Measurements from ENCODE around the gene CDHR2.
"Not testable (repeated sequence)": the region's sequence is repeated elsewhere in the genome, so short reads cannot be mapped to it uniquely, and the experiment has no call there.

Gene CDHR2

GRCh38 chr5:176578391-176578808, 29.3 kb downstream of the CDHR2 start:
- Histone ChIP-seq H3K27me3 (ENCODE audit: control insufficient read depth, insufficient read depth, low read length, poor library complexity, severe bottlenecking) (no peaks in the 10 kb centered on the region), H3K27ac (ENCODE audit: insufficient read depth, low read depth, low read length, poor library complexity, severe bottlenecking) (no peak overlapping the region), H3K4me3 (ENCODE audit: insufficient read depth, low read depth, low read length) (no peak overlapping the region), H3K4me1 (ENCODE audit: control insufficient read depth, insufficient read depth, low read length) (no peaks in the 10 kb centered on the region), H3K36me3 (ENCODE audit: control insufficient read depth, insufficient read depth, low read length) (no peaks in the 10 kb centered on the region), H3K9me3 (ENCODE audit: control insufficient read depth, low read length) (no peaks in the 10 kb centered on the region)
- 27% methylated on average over 15 of the region's 15 CpGs for WGBS, 2 experiments

- H3K36me3 ChIP-seq (ENCODE audit: control insufficient read depth, insufficient read depth, low read length): no peaks in the 10 kb centered on the region
- H3K4me1 ChIP-seq (ENCODE audit: control insufficient read depth, insufficient read depth, low read length): no peaks in the 10 kb centered on the region
- H3K27me3 ChIP-seq (ENCODE audit: control insufficient read depth, insufficient read depth, low read length, poor library complexity, severe bottlenecking): no peaks in the 10 kb centered on the region
- no peak overlapping the region for H3K4me3 ChIP-seq (ENCODE audit: insufficient read depth, low read depth, low read length)
- WGBS, 2 experiments: 73 to 87% methylated on average over 4 of the region's 4 CpGs
- no peak overlapping the region for H3K27ac ChIP-seq (ENCODE audit: insufficient read depth, low read depth, low read length, poor library complexity, severe bottlenecking)
- H3K9me3 ChIP-seq (ENCODE audit: control insufficient read depth, low read length): no peaks in the 10 kb centered on the region
Observed at GRCh38 chr5:176579323-176579722, 30.2 kb downstream of the CDHR2 start.

GRCh38 chr5:176581361-176581760, 32.2 kb downstream of the CDHR2 start:
- Histone ChIP-seq H3K9me3 (ENCODE audit: control insufficient read depth, low read length) (no peaks in the 10 kb centered on the region), H3K4me1 (ENCODE audit: control insufficient read depth, insufficient read depth, low read length) (no peaks in the 10 kb centered on the region), H3K4me3 (ENCODE audit: insufficient read depth, low read depth, low read length) (no peak overlapping the region), H3K27me3 (ENCODE audit: control insufficient read depth, insufficient read depth, low read length, poor library complexity, severe bottlenecking) (no peaks in the 10 kb centered on the region), H3K36me3 (ENCODE audit: control insufficient read depth, insufficient read depth, low read length) (no peaks in the 10 kb centered on the region), H3K27ac (ENCODE audit: insufficient read depth, low read depth, low read length, poor library complexity, severe bottlenecking) (no peak overlapping the region)
- WGBS, 2 experiments: 92 to 93% methylated on average over 12 of the region's 12 CpGs

- Histone ChIP-seq H3K4me1 (ENCODE audit: control insufficient read depth, insufficient read depth, low read length) (no peaks in the 10 kb centered on the region), H3K36me3 (ENCODE audit: control insufficient read depth, insufficient read depth, low read length) (no peaks in the 10 kb centered on the region), H3K4me3 (ENCODE audit: insufficient read depth, low read depth, low read length) (no peak overlapping the region), H3K9me3 (ENCODE audit: control insufficient read depth, low read length) (no peaks in the 10 kb centered on the region), H3K27ac (ENCODE audit: insufficient read depth, low read depth, low read length, poor library complexity, severe bottlenecking) (no peak overlapping the region), H3K27me3 (ENCODE audit: control insufficient read depth, insufficient read depth, low read length, poor library complexity, severe bottlenecking) (no peaks in the 10 kb centered on the region)
- 84 to 89% methylated on average over 4 of the region's 4 CpGs for WGBS, 2 experiments
Observed at GRCh38 chr5:176583076-176583475, 33.9 kb downstream of the CDHR2 start.

- no peaks in the 10 kb centered on the region for H3K9me3 ChIP-seq (ENCODE audit: control insufficient read depth, low read length)
- WGBS, 2 experiments: 89 to 93% methylated on average over 6 to 7 of the region's 7 CpGs
Observed at GRCh38 chr5:176587398-176587797, 38.3 kb downstream of the CDHR2 start.

GRCh38 chr5:176588297-176588696, 39.2 kb downstream of the CDHR2 start:
- Histone ChIP-seq H3K27ac (ENCODE audit: insufficient read depth, low read depth, low read length, poor library complexity, severe bottlenecking) (no peak overlapping the region), H3K27me3 (ENCODE audit: control insufficient read depth, insufficient read depth, low read length, poor library complexity, severe bottlenecking) (no peaks in the 10 kb centered on the region), H3K4me1 (ENCODE audit: control insufficient read depth, insufficient read depth, low read length) (no peaks in the 10 kb centered on the region), H3K9me3 (ENCODE audit: control insufficient read depth, low read length) (no peaks in the 10 kb centered on the region), H3K4me3 (ENCODE audit: insufficient read depth, low read depth, low read length) (no peak overlapping the region), H3K36me3 (ENCODE audit: control insufficient read depth, insufficient read depth, low read length) (no peaks in the 10 kb centered on the region)

More at GRCh38 chr5:176587398-176587797, 38.3 kb downstream of the CDHR2 start:
- H3K36me3 ChIP-seq (ENCODE audit: control insufficient read depth, insufficient read depth, low read length): no peaks in the 10 kb centered on the region
- H3K4me1 ChIP-seq (ENCODE audit: control insufficient read depth, insufficient read depth, low read length): no peaks in the 10 kb centered on the region
- no peak overlapping the region for H3K4me3 ChIP-seq (ENCODE audit: insufficient read depth, low read depth, low read length)
- H3K27ac ChIP-seq (ENCODE audit: insufficient read depth, low read depth, low read length, poor library complexity, severe bottlenecking): no peak overlapping the region
- no peaks in the 10 kb centered on the region for H3K27me3 ChIP-seq (ENCODE audit: control insufficient read depth, insufficient read depth, low read length, poor library complexity, severe bottlenecking)

GRCh38 chr5:176589039-176589769, 40.1 kb downstream of the CDHR2 start:
- no peaks in the 10 kb centered on the region for H3K4me1 ChIP-seq (ENCODE audit: control insufficient read depth, insufficient read depth, low read length)
- no peak overlapping the region for H3K27ac ChIP-seq (ENCODE audit: insufficient read depth, low read depth, low read length, poor library complexity, severe bottlenecking)
- no peaks in the 10 kb centered on the region for H3K36me3 ChIP-seq (ENCODE audit: control insufficient read depth, insufficient read depth, low read length)
- H3K9me3 ChIP-seq (ENCODE audit: control insufficient read depth, low read length): no peaks in the 10 kb centered on the region
- no peak overlapping the region for H3K4me3 ChIP-seq (ENCODE audit: insufficient read depth, low read depth, low read length)
- no peaks in the 10 kb centered on the region for H3K27me3 ChIP-seq (ENCODE audit: control insufficient read depth, insufficient read depth, low read length, poor library complexity, severe bottlenecking)
- WGBS, 2 experiments: 92 to 93% methylated on average over 31 of the region's 31 CpGs

GRCh38 chr5:176590035-176590717, 41.0 kb downstream of the CDHR2 start:
- no peaks in the 10 kb centered on the region for H3K4me1 ChIP-seq (ENCODE audit: control insufficient read depth, insufficient read depth, low read length)
- H3K27ac ChIP-seq (ENCODE audit: insufficient read depth, low read depth, low read length, poor library complexity, severe bottlenecking): no peak overlapping the region
- H3K27me3 ChIP-seq (ENCODE audit: control insufficient read depth, insufficient read depth, low read length, poor library complexity, severe bottlenecking): no peaks in the 10 kb centered on the region
- no peaks in the 10 kb centered on the region for H3K36me3 ChIP-seq (ENCODE audit: control insufficient read depth, insufficient read depth, low read length)
- whole genome bisulfite sequencing, 2 experiments: 86 to 89% methylated on average over 17 of the region's 17 CpGs
- no peak overlapping the region for H3K4me3 ChIP-seq (ENCODE audit: insufficient read depth, low read depth, low read length)
- no peaks in the 10 kb centered on the region for H3K9me3 ChIP-seq (ENCODE audit: control insufficient read depth, low read length)

- not testable (repeated sequence) for H3K4me3 ChIP-seq (ENCODE audit: insufficient read depth, low read depth, low read length); H3K36me3 ChIP-seq (ENCODE audit: control insufficient read depth, insufficient read depth, low read length); H3K4me1 ChIP-seq (ENCODE audit: control insufficient read depth, insufficient read depth, low read length); H3K9me3 ChIP-seq (ENCODE audit: control insufficient read depth, low read length); H3K27ac ChIP-seq (ENCODE audit: insufficient read depth, low read depth, low read length, poor library complexity, severe bottlenecking); H3K27me3 ChIP-seq (ENCODE audit: control insufficient read depth, insufficient read depth, low read length, poor library complexity, severe bottlenecking)
- 63 to 68% methylated on average over 2 of the region's 2 CpGs for WGBS, 2 experiments
Observed at GRCh38 chr5:176591667-176592066, 42.5 kb downstream of the CDHR2 start.

- Histone ChIP-seq H3K4me1 (ENCODE audit: control insufficient read depth, insufficient read depth, low read length) (no peaks in the 10 kb centered on the region), H3K36me3 (ENCODE audit: control insufficient read depth, insufficient read depth, low read length) (no peaks in the 10 kb centered on the region), H3K4me3 (ENCODE audit: insufficient read depth, low read depth, low read length) (no peak overlapping the region), H3K9me3 (ENCODE audit: control insufficient read depth, low read length) (no peaks in the 10 kb centered on the region), H3K27me3 (ENCODE audit: control insufficient read depth, insufficient read depth, low read length, poor library complexity, severe bottlenecking) (no peaks in the 10 kb centered on the region), H3K27ac (ENCODE audit: insufficient read depth, low read depth, low read length, poor library complexity, severe bottlenecking) (no peak overlapping the region)
- 89 to 98% methylated on average over 3 of the region's 3 CpGs for WGBS, 2 experiments
Observed at GRCh38 chr5:176592573-176592972, 43.4 kb downstream of the CDHR2 start.
